ENCODE data around the gene ECD.

GRCh38 chr10:73106301-73106700 is 61.5 kb downstream of the ECD start:
- TF ChIP-seq CTCF (IDR thresholded peaks at IDR 0.05 in 2 of 3, conservative IDR thresholded peaks at IDR 0.05 in 1 of 3; ENCODE audit: borderline replicate concordance in 1 of 3, insufficient read depth in 1 of 3, low read depth in 2 of 3, low read length in 2 of 3) (no peak), EZH2 (IDR thresholded peaks at IDR 0.05) (no peak), ZFX (IDR thresholded peaks at IDR 0.05) (no peak), EGR1 (IDR thresholded peaks at IDR 0.05; ENCODE audit: low read depth) (no peak), POLR2A (IDR thresholded peaks at IDR 0.05; ENCODE audit: borderline replicate concordance, extremely low read depth, insufficient read depth, insufficient read length) (no peak), RAD21 (IDR thresholded peaks at IDR 0.05; ENCODE audit: low read depth) (no peak), YY1 (IDR thresholded peaks at IDR 0.05; ENCODE audit: extremely low read depth, insufficient replicate concordance, low read depth, low read length) (no peak), EZH2phosphoT487 (IDR thresholded peaks at IDR 0.05; ENCODE audit: borderline replicate concordance) (no peak), SP1 (IDR thresholded peaks at IDR 0.05; ENCODE audit: low read depth) (no peak), POLR2AphosphoS5 (IDR thresholded peaks at IDR 0.05; ENCODE audit: low read depth, low read length) (no peak)
- TF ChIP-seq, protein P1, sequence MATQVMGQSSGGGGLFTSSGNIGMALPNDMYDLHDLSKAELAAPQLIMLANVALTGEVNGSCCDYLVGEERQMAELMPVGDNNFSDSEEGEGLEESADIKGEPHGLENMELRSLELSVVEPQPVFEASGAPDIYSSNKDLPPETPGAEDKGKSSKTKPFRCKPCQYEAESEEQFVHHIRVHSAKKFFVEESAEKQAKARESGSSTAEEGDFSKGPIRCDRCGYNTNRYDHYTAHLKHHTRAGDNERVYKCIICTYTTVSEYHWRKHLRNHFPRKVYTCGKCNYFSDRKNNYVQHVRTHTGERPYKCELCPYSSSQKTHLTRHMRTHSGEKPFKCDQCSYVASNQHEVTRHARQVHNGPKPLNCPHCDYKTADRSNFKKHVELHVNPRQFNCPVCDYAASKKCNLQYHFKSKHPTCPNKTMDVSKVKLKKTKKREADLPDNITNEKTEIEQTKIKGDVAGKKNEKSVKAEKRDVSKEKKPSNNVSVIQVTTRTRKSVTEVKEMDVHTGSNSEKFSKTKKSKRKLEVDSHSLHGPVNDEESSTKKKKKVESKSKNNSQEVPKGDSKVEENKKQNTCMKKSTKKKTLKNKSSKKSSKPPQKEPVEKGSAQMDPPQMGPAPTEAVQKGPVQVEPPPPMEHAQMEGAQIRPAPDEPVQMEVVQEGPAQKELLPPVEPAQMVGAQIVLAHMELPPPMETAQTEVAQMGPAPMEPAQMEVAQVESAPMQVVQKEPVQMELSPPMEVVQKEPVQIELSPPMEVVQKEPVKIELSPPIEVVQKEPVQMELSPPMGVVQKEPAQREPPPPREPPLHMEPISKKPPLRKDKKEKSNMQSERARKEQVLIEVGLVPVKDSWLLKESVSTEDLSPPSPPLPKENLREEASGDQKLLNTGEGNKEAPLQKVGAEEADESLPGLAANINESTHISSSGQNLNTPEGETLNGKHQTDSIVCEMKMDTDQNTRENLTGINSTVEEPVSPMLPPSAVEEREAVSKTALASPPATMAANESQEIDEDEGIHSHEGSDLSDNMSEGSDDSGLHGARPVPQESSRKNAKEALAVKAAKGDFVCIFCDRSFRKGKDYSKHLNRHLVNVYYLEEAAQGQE (IDR thresholded peaks at IDR 0.05; ENCODE audit: low read depth): no peak
- TF ChIP-seq, protein P2, sequence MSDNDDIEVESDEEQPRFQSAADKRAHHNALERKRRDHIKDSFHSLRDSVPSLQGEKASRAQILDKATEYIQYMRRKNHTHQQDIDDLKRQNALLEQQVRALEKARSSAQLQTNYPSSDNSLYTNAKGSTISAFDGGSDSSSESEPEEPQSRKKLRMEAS (IDR thresholded peaks at IDR 0.05): no peak

All from HCT116 (cell line).